Endothelial cell of umbilical vein (primary cell): ENCODE data around the gene CEP44. TPM values are rescaled to one million over a fixed set of nuclear protein-coding genes. Genes with fewer than 3 reads are reported as not detected.

ENCODE experiments used
- BruUV-seq: library from RNA; stranded (reverse); fragments of 400-500 nt; replicated peaks from 2 replicates; lab custom pipeline; 2021; lab: Mats Ljungman, UMichigan
- CTCF ChIA-PET: fragments of 300-600, 350-600 bp; sonication (Branson Sonifier 250); formaldehyde crosslinking; loops from one replicate; lab custom pipeline; 2021; ENCODE audit warnings: antibody characterized with exemption, inconsistent platforms; lab: Charles Lee
- POLR2A ChIA-PET: fragments of 300-600, 350-600 bp; sonication (Branson Sonifier 250); formaldehyde crosslinking; loops from one replicate; lab custom pipeline; 2021; ENCODE audit warnings: antibody characterized with exemption, inconsistent platforms; lab: Charles Lee
- DNase-seq: peaks from one replicate; pipeline ENCODE4 v3.0.0-alpha.2; 2011; ENCODE audit warnings: low read depth, low spot score
- FAIRE-seq: peaks from 2 replicates; lab custom pipeline; 2011; peaks lifted over from hg19 to GRCh38; lab: Jason Lieb, UNC
- H2AFZ ChIP-seq: 2 replicates; pipeline ENCODE4 v1.6.0; 2012; ENCODE audit warnings: low read depth, low read length, control low read depth, inconsistent platforms
- H3K27ac ChIP-seq: 2 replicates; pipeline ENCODE4 v1.5.1; 2011; ENCODE audit warnings: low read depth, mild to moderate bottlenecking, control low read depth, low read length, moderate library complexity; ENCODE audit not compliant: insufficient read depth
- H3K27me3 ChIP-seq, 2 experiments: 2 replicates each; pipeline versions ENCODE4 v1.6.0 to v1.6.1; 2011; ENCODE audit warnings: low read length in 2 of 2, mixed read lengths in 1 of 2; ENCODE audit not compliant: control insufficient read depth in 2 of 2, insufficient read depth in 2 of 2
- H3K36me3 ChIP-seq, 2 experiments: 2 replicates in 1 of 2; 3 replicates in 1 of 2; pipeline ENCODE4 v1.5.1; 2011; ENCODE audit warnings: low read length in 2 of 2, mild to moderate bottlenecking in 1 of 2, moderate library complexity in 1 of 2; ENCODE audit not compliant: control insufficient read depth in 2 of 2, insufficient read depth in 2 of 2; ENCODE audit errors: extremely low read depth in 1 of 2
- H3K4me1 ChIP-seq: 3 replicates; pipeline ENCODE4 v1.5.1; 2011; ENCODE audit warnings: mild to moderate bottlenecking, low read length; ENCODE audit not compliant: control insufficient read depth, insufficient read depth; ENCODE audit errors: extremely low read depth
- H3K4me2 ChIP-seq: 2 replicates; pipeline ENCODE4 v1.6.1; 2011; ENCODE audit warnings: low read length, control low read depth, mixed read lengths; ENCODE audit not compliant: insufficient read depth
- H3K4me3 ChIP-seq, 3 experiments: fragments of 200-600 bp in 1 of 3; sonication (generic), shearing (Covaris generic) in 1 of 3; replicated peaks in 1 of 3; 2 replicates each; pipeline ENCODE4 v1.5.1; 2011 to 2016; ENCODE audit warnings: control low read depth in 3 of 3, low read length in 3 of 3, mild to moderate bottlenecking in 2 of 3, inconsistent platforms in 1 of 3, low read depth in 1 of 3, moderate library complexity in 1 of 3; ENCODE audit not compliant: insufficient read depth in 1 of 3
- H3K79me2 ChIP-seq: 2 replicates; pipeline ENCODE4 v1.6.0; 2012; ENCODE audit warnings: low read length, inconsistent platforms; ENCODE audit not compliant: control insufficient read depth, insufficient read depth
- H3K9ac ChIP-seq: replicated peaks from 2 replicates; pipeline ENCODE3; 2011; ENCODE audit warnings: low read length, control low read depth; ENCODE audit not compliant: insufficient read depth; ENCODE audit errors: extremely low read depth
- H3K9me1 ChIP-seq: replicated peaks from 3 replicates; pipeline ENCODE4 v1.6.0; 2011; ENCODE audit warnings: mild to moderate bottlenecking, low read length; ENCODE audit not compliant: control insufficient read depth, insufficient read depth; ENCODE audit errors: extremely low read depth
- H3K9me3 ChIP-seq: replicated peaks from 2 replicates; pipeline ENCODE4 v1.5.1; 2012; ENCODE audit warnings: low read length, inconsistent platforms; ENCODE audit not compliant: control insufficient read depth, insufficient read depth
- H4K20me1 ChIP-seq: replicated peaks from 2 replicates; pipeline ENCODE3; 2011; ENCODE audit warnings: mild to moderate bottlenecking, low read length; ENCODE audit not compliant: control insufficient read depth, insufficient read depth; ENCODE audit errors: extremely low read depth
- FOS ChIP-seq: IDR thresholded peaks from 2 replicates; pipeline ENCODE4 v1.6.1; 2011; ENCODE audit warnings: mild to moderate bottlenecking, low read length, moderate library complexity, borderline replicate concordance; ENCODE audit not compliant: insufficient read depth
- GATA2 ChIP-seq: IDR thresholded peaks from 2 replicates; pipeline ENCODE4 v1.7.0; 2011; ENCODE audit warnings: low read depth, mild to moderate bottlenecking, moderate library complexity, mixed read lengths, low read length; ENCODE audit not compliant: insufficient read length, insufficient read depth
- POLR2AphosphoS5 ChIP-seq: IDR thresholded peaks from 2 replicates; pipeline ENCODE4 v1.6.1; 2012; ENCODE audit warnings: low read depth, mild to moderate bottlenecking, control low read depth, low read length, moderate library complexity; ENCODE audit not compliant: insufficient read depth
- dilution Hi-C: fragments of 300-500 bp; cut with MboI; formaldehyde crosslinking; loops from one replicate; pipeline ENCODE4 v1.15.0; 2019; ENCODE audit warnings: low sequenced_read_pairs; ENCODE audit not compliant: extremely low pct_ligation_motif_present
- intact Hi-C: fragments of 100-400 bp; cut with micrococcal nuclease; formaldehyde crosslinking; loops from one replicate; pipeline ENCODE4 v1.10.0; 2022
- polyA plus RNA-seq, 4 experiments: library from polyadenylated mRNA; depleted of rRNA in 3 of 4; stranded (reverse) in 3 of 4; unstranded in 1 of 4; fragments of >200 nt; gene quantifications; 2 replicates each; pipeline versions ENCODE4 v1.2.1 to v1.2.3, GENCODE V29; 2011 to 2012; ENCODE audit warnings: missing spikeins in 1 of 4
- total RNA-seq: library from RNA; stranded (reverse); gene quantifications from 2 replicates; pipeline ENCODE4 v1.2.3, GENCODE V29; 2021
- TF ChIP-seq, protein P1 (sequence below), 2 donors: IDR thresholded peaks; 1 replicate in 1 of 2; 2 replicates in 1 of 2; pipeline ENCODE4 v1.5.1; 2011; ENCODE audit warnings: low read length in 2 of 2, mild to moderate bottlenecking in 2 of 2, moderate library complexity in 2 of 2, control low read depth in 1 of 2, inconsistent platforms in 1 of 2, low read depth in 1 of 2; ENCODE audit not compliant: insufficient read depth in 1 of 2; ENCODE audit errors: extremely low read depth in 1 of 2

The CEP44 gene
- total and polyA plus RNA-seq, 2 donors (not counting 3 experiments of a cell fraction or from before 2014, with no cell fraction given) = 2.0 to 13.0 TPM

DNA sequence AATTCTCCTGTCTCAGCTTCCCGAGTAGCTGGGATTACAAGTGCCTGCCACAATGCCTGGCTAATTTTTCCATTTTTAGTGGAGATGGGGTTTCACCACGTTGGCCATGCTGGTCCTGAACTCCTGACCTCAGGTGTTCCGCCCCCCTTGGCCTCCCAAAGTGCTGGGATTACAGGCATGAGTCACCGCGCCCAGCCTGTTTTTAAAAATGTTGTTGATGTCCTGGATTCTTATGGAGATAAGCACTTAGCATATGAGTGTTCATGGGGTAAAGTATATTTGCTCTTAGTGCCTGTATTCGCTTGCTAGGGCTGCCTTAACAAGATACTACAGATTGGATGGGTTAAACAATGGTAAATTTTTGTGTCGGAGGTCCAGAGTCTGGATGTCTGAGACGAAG, 91.7 kb downstream of the CEP44 start:
- Histone ChIP-seq H3K9ac (no peak overlapping the region), H4K20me1 (no peaks in the 10 kb centered on the region), H3K79me2 (no peaks in the 10 kb centered on the region), H3K9me1 (no peaks in the 10 kb centered on the region), H3K4me2 (no peak overlapping the region), H3K4me3 (no peak overlapping the region), H2AFZ (no peak overlapping the region), H3K27me3 (no peaks in the 10 kb centered on the region), H3K36me3 (no peaks in the 10 kb centered on the region), H3K9me3 (no peaks in the 10 kb centered on the region), H3K4me1 (no peaks in the 10 kb centered on the region), H3K27ac (no peak overlapping the region)
- TF ChIP-seq, protein P1, sequence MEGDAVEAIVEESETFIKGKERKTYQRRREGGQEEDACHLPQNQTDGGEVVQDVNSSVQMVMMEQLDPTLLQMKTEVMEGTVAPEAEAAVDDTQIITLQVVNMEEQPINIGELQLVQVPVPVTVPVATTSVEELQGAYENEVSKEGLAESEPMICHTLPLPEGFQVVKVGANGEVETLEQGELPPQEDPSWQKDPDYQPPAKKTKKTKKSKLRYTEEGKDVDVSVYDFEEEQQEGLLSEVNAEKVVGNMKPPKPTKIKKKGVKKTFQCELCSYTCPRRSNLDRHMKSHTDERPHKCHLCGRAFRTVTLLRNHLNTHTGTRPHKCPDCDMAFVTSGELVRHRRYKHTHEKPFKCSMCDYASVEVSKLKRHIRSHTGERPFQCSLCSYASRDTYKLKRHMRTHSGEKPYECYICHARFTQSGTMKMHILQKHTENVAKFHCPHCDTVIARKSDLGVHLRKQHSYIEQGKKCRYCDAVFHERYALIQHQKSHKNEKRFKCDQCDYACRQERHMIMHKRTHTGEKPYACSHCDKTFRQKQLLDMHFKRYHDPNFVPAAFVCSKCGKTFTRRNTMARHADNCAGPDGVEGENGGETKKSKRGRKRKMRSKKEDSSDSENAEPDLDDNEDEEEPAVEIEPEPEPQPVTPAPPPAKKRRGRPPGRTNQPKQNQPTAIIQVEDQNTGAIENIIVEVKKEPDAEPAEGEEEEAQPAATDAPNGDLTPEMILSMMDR (IDR thresholded peaks at IDR 0.05; ENCODE audit: extremely low read depth in 1 of 2, insufficient read depth in 1 of 2, low read depth in 1 of 2, low read length in 2 of 2) = no peak
- TF ChIP-seq POLR2AphosphoS5 (no peak), GATA2 (no peak), FOS (no peak)
- dilution Hi-C loops = no loop called here
- ChIA-PET CTCF (no interaction called here), POLR2A (no interaction called here)
- DNase-seq (no peak), FAIRE-seq (no peak)
- BruUV-seq = no TSS peak
- intact Hi-C loops = no loop called here

DNA sequence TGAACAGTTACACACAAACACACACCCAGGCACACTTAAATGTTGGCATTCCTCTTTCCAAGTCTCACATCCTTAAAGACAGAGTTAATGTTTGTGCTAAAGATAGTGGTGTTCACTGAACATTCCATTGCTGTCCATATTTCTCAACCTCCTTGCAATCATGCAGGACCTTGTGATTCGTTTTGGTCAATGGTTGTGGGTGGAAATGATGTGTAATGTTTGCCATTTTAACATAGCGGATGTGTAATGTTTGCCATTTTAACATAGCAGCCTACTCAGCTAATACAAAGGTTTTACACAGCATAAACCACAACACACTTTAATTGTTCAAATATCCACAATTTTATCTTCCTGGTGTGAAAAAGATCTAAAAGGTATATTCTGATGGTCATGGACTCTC, 93.9 kb downstream of the CEP44 start:
- Histone ChIP-seq H4K20me1 (no peaks in the 10 kb centered on the region), H3K9me3 (no peaks in the 10 kb centered on the region), H3K4me3 (no peak overlapping the region), H3K27me3 (no peaks in the 10 kb centered on the region), H3K79me2 (no peaks in the 10 kb centered on the region), H3K9ac (no peak overlapping the region), H2AFZ (no peak overlapping the region), H3K36me3 (no peaks in the 10 kb centered on the region), H3K4me2 (no peak overlapping the region), H3K4me1 (no peaks in the 10 kb centered on the region), H3K9me1 (no peaks in the 10 kb centered on the region), H3K27ac (no peak overlapping the region)
- TF ChIP-seq POLR2AphosphoS5 = no peak
- ChIA-PET CTCF (no interaction called here), POLR2A (no interaction called here)
- DNase-seq (no peak), FAIRE-seq (no peak)
- BruUV-seq = no TSS peak
- intact Hi-C loops (no loop called here), dilution Hi-C loops (no loop called here)
